Measurements from ENCODE around the gene ECT2.
A peak's percentile ranks its signal among the peaks of the same experiment; 100 is the strongest.
"Not testable (repeated sequence)": the region's sequence is repeated elsewhere in the genome, so short reads cannot be mapped to it uniquely, and the experiment has no call there.

Gene ECT2

DNA sequence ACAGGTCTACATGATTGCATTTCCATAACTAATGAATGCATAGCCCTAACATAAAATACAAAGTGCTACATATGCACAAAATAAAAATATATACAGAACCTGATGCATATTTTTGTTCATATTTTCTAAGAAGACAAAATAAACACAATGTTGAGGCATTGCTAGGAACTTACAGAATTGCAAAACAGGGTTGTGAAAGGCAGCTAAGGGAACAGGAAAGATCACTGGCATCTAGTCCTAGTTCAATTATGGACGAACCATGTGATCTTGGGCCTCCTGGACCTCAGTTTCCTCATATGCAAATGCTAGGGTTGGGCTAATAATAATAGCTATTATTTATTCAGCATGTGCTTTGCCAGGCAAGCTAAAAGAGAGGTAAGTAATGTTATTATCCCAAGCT, 24.1 kb upstream of the ECT2 start:
- intact Hi-C loops (cut with DNase I): no loop called here
- no peak for DNase-seq

DNA sequence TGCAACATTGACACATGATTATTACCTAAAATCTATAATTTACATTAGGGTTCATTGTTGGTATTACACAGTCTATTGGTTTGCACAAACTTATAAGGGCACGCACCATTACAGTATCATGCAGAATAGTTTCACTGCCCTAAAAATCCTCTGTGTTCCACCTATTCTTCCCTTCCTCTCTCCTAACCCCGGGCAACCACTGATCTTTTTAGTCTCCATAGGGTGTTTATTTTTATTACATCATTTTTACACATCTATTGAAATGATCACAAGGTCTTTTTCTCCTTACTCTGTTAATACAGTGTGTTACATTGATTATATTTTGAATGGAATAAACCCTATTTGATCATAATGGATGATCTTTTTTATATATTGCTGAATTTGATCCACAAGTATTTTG, 15.5 kb upstream of the ECT2 start:
- no peak for DNase-seq
- intact Hi-C loops (cut with DNase I): no loop called here

- intact Hi-C loops (cut with DNase I): no loop called here
- DNase-seq: no peak
Measured at GRCh38 chr3:172739462-172739861, 11.1 kb upstream of the ECT2 start.

DNA sequence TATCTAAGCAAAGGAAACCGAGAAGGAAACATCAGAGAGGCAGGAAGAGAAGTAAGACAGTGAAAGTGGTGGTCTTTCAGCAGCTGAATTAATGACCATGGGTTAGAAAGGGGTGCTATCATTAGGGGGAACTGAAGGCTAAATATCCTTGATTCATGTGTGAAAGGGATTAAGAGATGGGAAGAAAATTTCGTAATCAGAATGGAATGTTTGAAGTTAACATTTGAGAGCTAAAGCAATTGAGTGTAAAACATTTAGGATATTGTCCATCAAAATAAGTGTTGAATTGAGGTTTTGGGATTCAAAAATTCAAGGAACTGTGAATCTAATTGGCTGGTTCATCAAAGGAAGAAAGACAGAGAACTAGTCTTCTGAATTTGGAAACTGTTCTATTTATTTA, 4.1 kb upstream of the ECT2 start:
- no peak for DNase-seq
- intact Hi-C loops (cut with DNase I): no loop called here

- intact Hi-C loops (cut with DNase I): loop anchor here (2.0 kb wide), 1 partner anchor 77 kb away; no protein-coding TSS in a partner anchor
- no peak for DNase-seq
Measured at GRCh38 chr3:172749230-172749965, 1.1 kb upstream of the ECT2 start.

DNA sequence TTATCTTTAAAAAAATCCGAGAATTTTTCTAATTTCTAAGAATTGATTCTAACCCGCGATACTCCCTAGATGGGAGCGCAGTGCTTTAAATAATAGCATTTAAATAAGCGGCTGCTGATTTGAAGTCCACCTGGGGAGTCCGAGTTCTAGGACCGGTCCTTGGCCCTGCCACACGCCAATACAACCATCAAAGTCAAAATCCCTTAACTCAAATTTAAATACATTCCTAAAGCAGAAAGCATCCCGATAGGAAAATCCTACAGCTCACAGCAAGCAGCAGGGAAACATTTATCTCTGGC, 508 bp upstream of the ECT2 start:
- no peak for DNase-seq
- intact Hi-C loops (cut with DNase I): loop anchor here (2.0 kb wide), 1 partner anchor 39 kb away; the partner anchor contains the start of gene NCEH1

DNA sequence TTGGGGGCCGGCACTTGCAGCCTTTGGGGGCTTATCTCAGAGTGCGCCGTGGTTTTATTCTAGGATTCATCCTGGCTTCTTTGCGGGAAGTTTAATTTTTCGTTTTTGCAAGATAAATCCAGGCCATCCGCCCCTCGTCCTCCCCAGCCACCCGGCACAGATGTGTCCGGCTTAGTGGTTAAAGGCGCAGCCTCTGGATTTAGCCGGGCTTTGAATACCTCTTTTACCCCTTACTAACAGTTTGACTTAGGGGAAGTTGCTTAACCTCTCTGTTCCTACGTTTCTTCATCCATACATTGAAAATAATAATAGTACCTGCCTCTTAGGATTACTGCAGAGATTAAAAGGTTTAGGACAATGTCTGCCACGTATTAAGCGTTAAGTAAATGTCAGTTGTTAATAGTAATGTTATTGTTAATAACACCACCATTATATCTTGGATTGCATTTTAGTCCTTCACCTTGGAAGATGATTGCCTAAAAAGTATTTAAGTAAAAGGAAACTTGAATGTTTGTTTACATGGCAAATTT, 714 bp downstream of the ECT2 start:
- intact Hi-C loops (cut with DNase I): loop anchor here (2.0 kb wide), 1 partner anchor 40 kb away; the partner anchor contains the start of gene NCEH1
- no peak for DNase-seq

DNA sequence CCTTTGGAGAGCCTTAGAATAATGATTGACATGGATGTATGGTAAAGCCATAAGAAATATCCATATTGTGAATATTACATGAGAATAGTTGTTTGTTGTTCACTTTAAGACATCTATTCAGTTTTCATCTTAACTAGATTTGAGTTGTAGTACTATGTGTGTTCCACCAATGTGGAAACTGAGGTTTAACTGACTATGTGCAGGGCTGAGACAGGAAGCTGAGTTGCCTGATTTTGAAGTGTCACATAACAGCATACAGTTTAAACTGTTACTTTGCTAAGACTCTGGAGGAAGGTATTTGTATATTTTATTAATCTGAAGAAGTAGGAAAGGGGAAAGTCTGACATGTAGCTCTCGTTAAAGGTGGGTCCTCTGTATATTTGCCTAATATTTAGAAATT, 2.1 kb downstream of the ECT2 start:
- intact Hi-C loops (cut with DNase I): no loop called here
- no peak for DNase-seq

DNA sequence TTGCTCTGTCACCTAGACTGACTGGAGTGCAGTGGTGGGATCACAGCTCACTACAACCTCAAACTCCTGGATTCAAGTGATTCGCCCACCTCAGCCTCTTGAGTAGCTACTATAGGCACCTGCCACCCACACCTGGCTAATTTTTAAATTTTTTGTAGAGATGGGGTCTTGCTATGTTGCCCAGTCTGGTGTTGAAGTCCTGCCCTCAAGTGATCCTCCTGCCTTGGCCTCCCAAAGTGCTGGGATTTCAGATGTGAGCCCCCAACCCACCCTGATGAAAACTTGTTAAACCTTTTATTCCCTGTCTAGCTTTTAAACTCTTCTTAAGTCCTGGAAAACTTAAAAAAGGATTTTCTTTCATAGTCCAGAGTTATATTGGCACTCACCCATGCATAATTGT, 2.6 kb downstream of the ECT2 start:
- DNase-seq: no peak
- intact Hi-C loops (cut with DNase I): no loop called here

DNA sequence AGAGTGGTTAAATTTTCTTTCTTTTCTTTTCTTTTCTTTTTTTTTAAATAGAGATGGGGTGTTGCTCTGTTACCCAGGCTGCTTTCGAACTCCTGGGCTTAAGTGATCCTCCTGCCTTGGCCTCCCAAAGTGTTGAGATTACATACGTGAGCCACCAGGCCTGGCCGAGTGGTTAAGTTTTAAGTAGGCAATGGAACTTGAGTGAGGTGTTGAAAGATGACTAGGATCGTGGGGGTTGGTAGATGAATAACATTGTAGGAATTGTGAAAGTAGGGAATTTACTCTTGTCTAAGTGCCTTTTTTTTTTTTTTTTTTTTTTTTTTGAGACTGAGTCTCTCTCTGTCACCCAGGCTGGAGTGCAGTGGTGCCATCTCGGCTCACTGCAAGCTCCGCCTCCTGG, 9.9 kb downstream of the ECT2 start:
- intact Hi-C loops (cut with DNase I); DNase-seq: not testable (repeated sequence)

DNA sequence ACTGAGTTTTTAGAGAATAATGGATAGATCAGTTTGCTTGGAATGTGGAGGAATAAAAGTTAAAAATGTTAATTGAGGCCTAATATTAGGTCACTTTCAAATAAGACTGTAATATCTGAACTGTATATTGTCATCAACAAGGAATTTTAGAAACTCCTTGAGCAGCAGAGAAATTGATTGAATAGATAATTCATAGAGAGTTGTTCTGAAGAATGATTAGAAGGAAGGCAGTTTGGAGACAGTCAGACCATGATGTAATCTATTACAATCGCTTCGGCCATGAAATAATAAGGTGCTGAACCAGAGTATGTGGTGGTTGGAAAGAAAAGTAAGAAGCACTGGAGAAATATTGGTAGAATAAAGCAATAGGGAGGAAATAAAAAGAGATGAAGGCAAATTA, 15.7 kb downstream of the ECT2 start:
- intact Hi-C loops (cut with DNase I): no loop called here
- DNase-seq: no peak

- intact Hi-C loops (cut with DNase I): no loop called here
- DNase-seq: peak in 1 of 10 donors; percentile 17
Measured at GRCh38 chr3:172766718-172767405, 16.3 kb downstream of the ECT2 start.

DNA sequence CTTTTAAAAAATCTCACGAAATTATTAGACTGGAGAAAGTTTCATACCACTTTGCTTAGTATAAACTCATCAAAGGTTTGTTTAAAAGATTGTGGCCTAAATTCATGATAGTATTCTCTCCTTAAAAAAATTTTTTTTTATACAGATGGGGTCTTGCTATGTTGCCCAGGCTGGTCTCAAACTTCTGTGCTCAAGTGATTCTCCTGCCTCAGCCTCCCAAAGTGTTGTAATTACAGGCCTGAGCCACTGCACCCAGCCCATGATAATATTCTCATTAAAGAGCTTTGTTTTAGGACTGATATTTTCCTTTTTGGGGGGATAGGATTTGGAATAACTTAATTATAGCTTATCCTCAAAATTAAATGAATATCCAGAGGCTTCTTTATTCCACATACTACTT, 19.9 kb downstream of the ECT2 start:
- DNase-seq: no peak
- intact Hi-C loops (cut with DNase I): no loop called here

DNA sequence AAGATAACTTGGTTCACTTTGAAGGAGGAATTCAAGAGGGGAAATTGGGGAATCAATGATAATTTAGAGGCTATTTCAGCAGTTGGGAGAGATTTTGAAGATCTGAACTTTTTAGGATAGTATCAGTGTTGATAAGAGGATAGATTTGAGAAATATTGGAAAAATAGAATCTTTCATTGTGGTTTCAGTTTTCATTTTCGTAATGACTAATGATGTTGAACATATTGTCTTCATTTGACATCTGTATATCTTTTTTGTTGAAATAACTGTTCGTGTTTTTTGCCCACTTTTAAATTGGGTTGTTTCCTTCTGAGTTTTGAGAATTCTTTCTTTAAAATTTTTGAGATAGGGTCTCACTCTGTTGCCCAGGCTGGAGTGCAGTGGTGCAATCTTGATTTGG, 21.1 kb downstream of the ECT2 start:
- intact Hi-C loops (cut with DNase I): no loop called here
- no peak for DNase-seq

DNA sequence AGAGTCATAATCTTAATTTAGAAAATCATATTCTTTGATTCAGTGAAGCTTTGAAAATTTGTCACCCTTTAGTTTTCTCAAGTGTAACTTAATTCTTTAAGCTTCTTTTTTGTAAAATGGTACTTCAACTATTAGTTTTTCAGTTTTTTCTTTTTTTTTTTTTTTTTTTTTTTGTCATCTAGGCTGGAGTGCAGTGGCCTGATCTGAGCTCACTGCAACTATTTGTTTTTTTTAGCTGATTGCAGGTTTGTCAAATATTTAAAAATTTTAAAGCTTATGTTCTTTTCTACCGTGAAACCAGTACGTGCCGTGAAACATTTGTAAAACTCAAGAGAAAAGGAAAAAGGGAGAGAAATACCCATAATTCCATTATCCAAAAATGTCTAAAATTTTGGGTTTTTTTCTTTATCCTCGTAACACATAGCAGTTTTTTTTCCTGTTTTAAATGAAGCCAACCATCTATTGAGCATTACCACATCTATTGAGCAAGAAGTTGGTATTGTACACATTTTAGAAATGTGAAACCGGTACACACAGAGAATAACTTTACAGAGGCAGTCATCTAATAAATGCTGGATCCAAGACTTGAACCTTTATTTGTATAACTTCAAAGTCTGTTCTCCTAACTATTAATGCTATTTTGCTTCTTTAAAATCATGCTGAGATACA, 25.7 kb downstream of the ECT2 start:
- no peak for DNase-seq
- intact Hi-C loops (cut with DNase I): no loop called here

DNA sequence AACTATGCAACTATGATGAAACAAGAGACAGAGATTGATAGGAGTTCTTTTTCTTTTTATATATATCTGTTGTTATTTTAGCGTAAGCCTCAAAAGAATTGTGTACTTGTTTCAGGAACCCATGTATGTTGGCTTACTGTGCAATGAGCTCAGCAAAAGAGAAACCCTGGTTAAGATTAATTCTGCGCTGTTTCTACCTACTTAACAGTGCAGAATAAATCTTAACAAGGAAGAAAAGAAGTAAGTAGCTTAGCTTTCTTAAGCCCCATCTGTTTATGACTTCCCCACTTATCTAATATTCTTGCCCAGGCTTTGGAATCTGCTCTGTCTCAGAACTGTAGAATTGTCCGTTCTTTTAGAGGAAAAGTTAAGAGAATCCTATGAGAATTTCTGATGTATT, 27.4 kb downstream of the ECT2 start:
- intact Hi-C loops (cut with DNase I): no loop called here
- DNase-seq: no peak

DNA sequence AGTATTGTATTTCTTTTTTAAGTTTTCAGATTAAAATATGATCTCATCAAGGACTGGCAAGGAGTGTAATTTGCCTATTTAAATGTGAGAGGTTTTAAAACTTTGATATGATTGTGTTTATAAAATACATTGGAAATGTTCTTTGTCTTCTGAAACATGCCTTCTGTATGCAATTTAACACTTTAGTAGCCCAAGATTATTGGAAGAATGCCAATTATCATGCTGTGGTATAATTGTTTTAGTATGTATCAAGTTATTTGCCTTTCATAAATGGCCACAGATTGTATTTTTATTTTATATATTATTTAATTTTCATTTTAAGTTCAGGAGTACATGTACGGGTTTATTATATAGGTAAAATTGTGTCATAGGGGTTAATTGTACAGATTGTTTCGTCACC, 31.7 kb downstream of the ECT2 start:
- intact Hi-C loops (cut with DNase I): no loop called here
- DNase-seq: no peak

DNA sequence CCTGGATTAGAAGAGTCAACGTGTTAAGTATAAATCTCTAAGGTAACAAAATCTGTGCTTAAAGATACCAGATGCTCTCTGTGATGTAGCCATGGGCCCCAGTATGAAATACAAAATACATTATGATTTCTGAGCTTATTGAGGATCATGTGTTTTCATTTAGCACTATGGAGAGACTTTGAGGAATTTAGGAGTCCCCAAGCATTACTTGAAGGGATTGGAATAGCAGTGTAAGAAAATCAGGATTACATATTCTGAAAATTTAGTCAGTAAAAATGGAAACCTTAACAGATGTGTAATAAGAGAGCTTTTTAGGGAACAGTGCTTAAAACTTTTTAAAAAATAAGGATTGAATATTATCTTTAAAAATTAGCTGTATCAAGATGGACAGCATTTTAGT, 35.5 kb downstream of the ECT2 start:
- DNase-seq: no peak
- intact Hi-C loops (cut with DNase I): no loop called here

- intact Hi-C loops (cut with DNase I): no loop called here
- no peak for DNase-seq
Measured at GRCh38 chr3:172787019-172787418, 36.5 kb downstream of the ECT2 start.

GRCh38 chr3:172787746-172788145, 37.2 kb downstream of the ECT2 start:
- intact Hi-C loops (cut with DNase I): no loop called here
- no peak for DNase-seq

DNA sequence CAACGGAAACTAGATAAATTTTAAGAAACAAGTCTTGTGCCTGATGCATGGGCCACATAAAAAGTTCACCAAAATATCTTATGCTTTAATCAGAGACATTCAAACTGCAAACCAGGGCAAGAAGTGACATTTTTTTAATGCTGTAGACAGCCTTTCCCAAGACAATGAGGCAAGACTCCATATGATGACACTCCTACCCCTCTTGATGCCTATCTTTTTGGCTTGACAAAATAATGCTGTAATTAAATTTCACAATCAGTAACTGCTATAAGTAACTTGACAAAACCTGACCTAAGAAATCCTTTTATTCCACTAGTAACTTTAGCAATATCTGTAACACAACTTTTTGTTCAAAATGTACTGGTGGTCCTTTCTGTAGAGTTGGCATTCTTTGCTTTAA, 48.7 kb downstream of the ECT2 start:
- no peak for DNase-seq
- intact Hi-C loops (cut with DNase I): no loop called here

- intact Hi-C loops (cut with DNase I): no loop called here
- no peak for DNase-seq
Measured at GRCh38 chr3:172800156-172800555, 49.6 kb downstream of the ECT2 start.

Measured in posterior cingulate gyrus (tissue), 11 donors.